ENCODE measurements around the gene RTP1.

The RTP1 gene

GRCh38 chr3:187172929-187173328, 24.4 kb upstream of the RTP1 start:
- TF ChIP-seq EGR1 (IDR thresholded peaks at IDR 0.05) = no peak
- TF ChIP-seq CEBPB (IDR thresholded peaks at IDR 0.05) = no peak
- no peak for TF ChIP-seq YY1 (IDR thresholded peaks at IDR 0.05; ENCODE audit: low read depth)
- TF ChIP-seq, protein P1, sequence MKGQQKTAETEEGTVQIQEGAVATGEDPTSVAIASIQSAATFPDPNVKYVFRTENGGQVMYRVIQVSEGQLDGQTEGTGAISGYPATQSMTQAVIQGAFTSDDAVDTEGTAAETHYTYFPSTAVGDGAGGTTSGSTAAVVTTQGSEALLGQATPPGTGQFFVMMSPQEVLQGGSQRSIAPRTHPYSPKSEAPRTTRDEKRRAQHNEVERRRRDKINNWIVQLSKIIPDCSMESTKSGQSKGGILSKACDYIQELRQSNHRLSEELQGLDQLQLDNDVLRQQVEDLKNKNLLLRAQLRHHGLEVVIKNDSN (IDR thresholded peaks at IDR 0.05) = no peak
- TF ChIP-seq TEAD4 (IDR thresholded peaks at IDR 0.05) = no peak
- TF ChIP-seq TAF1 (IDR thresholded peaks at IDR 0.05; ENCODE audit: low read depth) = no peak
- no peak for TF ChIP-seq RAD21 (IDR thresholded peaks at IDR 0.05; ENCODE audit: low read depth)
- TF ChIP-seq ZBTB7A (IDR thresholded peaks at IDR 0.05; ENCODE audit: low read depth) = no peak
- no peak for TF ChIP-seq EP300 (IDR thresholded peaks at IDR 0.05; ENCODE audit: borderline replicate concordance)
- no peak for TF ChIP-seq NFIC (IDR thresholded peaks at IDR 0.05)
- no peak for TF ChIP-seq CREB1 (IDR thresholded peaks at IDR 0.05; ENCODE audit: low read depth)
- TF ChIP-seq, protein P2, sequence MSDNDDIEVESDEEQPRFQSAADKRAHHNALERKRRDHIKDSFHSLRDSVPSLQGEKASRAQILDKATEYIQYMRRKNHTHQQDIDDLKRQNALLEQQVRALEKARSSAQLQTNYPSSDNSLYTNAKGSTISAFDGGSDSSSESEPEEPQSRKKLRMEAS (IDR thresholded peaks at IDR 0.05) = no peak
- TF ChIP-seq, protein P3, sequence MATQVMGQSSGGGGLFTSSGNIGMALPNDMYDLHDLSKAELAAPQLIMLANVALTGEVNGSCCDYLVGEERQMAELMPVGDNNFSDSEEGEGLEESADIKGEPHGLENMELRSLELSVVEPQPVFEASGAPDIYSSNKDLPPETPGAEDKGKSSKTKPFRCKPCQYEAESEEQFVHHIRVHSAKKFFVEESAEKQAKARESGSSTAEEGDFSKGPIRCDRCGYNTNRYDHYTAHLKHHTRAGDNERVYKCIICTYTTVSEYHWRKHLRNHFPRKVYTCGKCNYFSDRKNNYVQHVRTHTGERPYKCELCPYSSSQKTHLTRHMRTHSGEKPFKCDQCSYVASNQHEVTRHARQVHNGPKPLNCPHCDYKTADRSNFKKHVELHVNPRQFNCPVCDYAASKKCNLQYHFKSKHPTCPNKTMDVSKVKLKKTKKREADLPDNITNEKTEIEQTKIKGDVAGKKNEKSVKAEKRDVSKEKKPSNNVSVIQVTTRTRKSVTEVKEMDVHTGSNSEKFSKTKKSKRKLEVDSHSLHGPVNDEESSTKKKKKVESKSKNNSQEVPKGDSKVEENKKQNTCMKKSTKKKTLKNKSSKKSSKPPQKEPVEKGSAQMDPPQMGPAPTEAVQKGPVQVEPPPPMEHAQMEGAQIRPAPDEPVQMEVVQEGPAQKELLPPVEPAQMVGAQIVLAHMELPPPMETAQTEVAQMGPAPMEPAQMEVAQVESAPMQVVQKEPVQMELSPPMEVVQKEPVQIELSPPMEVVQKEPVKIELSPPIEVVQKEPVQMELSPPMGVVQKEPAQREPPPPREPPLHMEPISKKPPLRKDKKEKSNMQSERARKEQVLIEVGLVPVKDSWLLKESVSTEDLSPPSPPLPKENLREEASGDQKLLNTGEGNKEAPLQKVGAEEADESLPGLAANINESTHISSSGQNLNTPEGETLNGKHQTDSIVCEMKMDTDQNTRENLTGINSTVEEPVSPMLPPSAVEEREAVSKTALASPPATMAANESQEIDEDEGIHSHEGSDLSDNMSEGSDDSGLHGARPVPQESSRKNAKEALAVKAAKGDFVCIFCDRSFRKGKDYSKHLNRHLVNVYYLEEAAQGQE (IDR thresholded peaks at IDR 0.05; ENCODE audit: low read depth) = no peak
- no peak for TF ChIP-seq TCF12 (IDR thresholded peaks at IDR 0.05; ENCODE audit: low read depth)
- TF ChIP-seq FOXM1 (IDR thresholded peaks at IDR 0.05; ENCODE audit: borderline replicate concordance, low read depth) = no peak

DNA sequence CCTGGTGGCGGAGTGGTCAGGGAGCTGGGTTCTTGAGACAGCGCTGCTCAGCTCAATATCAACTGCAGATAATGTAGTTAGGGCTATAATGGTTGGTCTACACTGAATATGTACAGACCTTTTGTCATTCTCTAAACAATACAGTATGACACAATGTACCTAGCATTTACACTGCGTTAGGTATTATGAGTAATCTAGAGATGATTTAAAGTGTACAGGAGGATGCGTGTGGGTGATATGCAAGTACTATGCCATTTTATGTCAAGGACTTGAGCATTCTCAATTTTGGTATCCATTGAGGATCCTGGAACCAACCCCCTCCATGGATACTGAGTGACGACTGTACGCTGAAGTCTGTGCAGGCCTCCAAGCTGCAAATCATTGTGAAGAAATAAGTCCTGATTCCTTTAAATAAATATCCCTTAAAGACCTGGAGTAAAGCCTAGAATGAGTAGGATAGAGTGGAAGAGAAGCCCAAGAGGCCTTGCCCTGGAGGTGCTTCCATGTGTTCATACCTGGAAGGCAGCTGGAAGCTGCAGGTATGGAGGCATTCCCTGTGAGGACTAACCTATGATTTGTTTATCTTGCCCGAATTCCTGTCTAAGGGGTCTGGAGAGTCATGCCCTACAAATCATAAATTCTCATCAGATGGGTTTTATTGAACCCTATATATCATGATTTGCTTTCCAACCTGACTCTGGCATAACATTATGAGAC, 15.7 kb upstream of the RTP1 start:
- TF ChIP-seq EGR1 (IDR thresholded peaks at IDR 0.05) = no peak
- TF ChIP-seq CREB1 (IDR thresholded peaks at IDR 0.05; ENCODE audit: low read depth) = no peak
- no peak for TF ChIP-seq NFIC (IDR thresholded peaks at IDR 0.05)
- TF ChIP-seq, protein P1 (IDR thresholded peaks at IDR 0.05) = no peak
- TF ChIP-seq ZBTB7A (IDR thresholded peaks at IDR 0.05; ENCODE audit: low read depth) = no peak

DNA sequence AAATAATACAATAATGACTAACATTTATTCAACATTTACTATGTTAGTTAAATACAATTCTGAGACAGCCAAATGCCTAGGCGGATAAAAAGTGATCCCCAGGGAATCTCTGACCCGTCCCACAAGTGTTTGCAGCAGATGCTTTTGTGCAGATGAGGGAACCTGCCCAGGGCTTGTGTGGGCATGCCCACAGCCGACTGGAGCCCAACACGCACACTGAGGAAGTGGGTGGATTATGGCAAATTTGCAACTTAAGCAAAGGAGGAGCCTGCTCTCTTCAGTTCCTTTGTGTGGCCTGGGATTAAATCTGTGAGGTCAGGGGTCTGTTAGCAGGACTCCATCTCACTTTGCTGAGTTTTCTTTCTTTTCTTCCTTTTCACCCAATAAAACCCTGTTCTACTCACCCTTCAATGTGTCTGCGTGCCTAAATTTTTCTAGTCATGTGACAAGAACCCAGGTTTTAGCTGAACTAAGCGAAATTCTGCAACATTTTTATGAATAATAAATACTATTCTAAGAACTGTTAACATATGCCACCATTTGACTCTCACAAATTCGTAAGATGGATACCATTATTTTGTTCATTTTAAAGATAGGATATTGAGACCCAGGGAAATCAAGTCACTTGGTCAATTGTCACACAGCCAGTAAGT, 13.9 kb upstream of the RTP1 start:
- TF ChIP-seq YY1 (IDR thresholded peaks at IDR 0.05; ENCODE audit: low read depth) = no peak
- TF ChIP-seq, protein P3 (IDR thresholded peaks at IDR 0.05; ENCODE audit: low read depth) = no peak
- no peak for TF ChIP-seq TAF1 (IDR thresholded peaks at IDR 0.05; ENCODE audit: low read depth)
- TF ChIP-seq CREB1 (IDR thresholded peaks at IDR 0.05; ENCODE audit: low read depth) = no peak
- TF ChIP-seq NFIC (IDR thresholded peaks at IDR 0.05) = no peak
- no peak for TF ChIP-seq TCF12 (IDR thresholded peaks at IDR 0.05; ENCODE audit: low read depth)
- no peak for TF ChIP-seq EGR1 (IDR thresholded peaks at IDR 0.05)
- no peak for TF ChIP-seq RAD21 (IDR thresholded peaks at IDR 0.05; ENCODE audit: low read depth)
- no peak for TF ChIP-seq ZBTB7A (IDR thresholded peaks at IDR 0.05; ENCODE audit: low read depth)
- no peak for TF ChIP-seq CEBPB (IDR thresholded peaks at IDR 0.05)

GRCh38 chr3:187183903-187184302, 13.4 kb upstream of the RTP1 start:
- TF ChIP-seq EGR1 (IDR thresholded peaks at IDR 0.05) = no peak
- TF ChIP-seq TCF12 (IDR thresholded peaks at IDR 0.05; ENCODE audit: low read depth) = no peak
- TF ChIP-seq FOXM1 (IDR thresholded peaks at IDR 0.05; ENCODE audit: borderline replicate concordance, low read depth) = no peak

GRCh38 chr3:187185759-187186158, 11.5 kb upstream of the RTP1 start:
- TF ChIP-seq FOXM1 (IDR thresholded peaks at IDR 0.05; ENCODE audit: borderline replicate concordance, low read depth) = no peak
- no peak for TF ChIP-seq NFIC (IDR thresholded peaks at IDR 0.05)
- TF ChIP-seq RAD21 (IDR thresholded peaks at IDR 0.05; ENCODE audit: low read depth) = no peak
- TF ChIP-seq ZBTB7A (IDR thresholded peaks at IDR 0.05; ENCODE audit: low read depth) = no peak
- no peak for TF ChIP-seq TEAD4 (IDR thresholded peaks at IDR 0.05)

- TF ChIP-seq ZBTB7A (IDR thresholded peaks at IDR 0.05; ENCODE audit: low read depth) (no peak), RAD21 (IDR thresholded peaks at IDR 0.05; ENCODE audit: low read depth) (no peak), FOXM1 (IDR thresholded peaks at IDR 0.05; ENCODE audit: borderline replicate concordance, low read depth) (no peak), CEBPB (IDR thresholded peaks at IDR 0.05) (no peak), EGR1 (IDR thresholded peaks at IDR 0.05) (no peak), TAF1 (IDR thresholded peaks at IDR 0.05; ENCODE audit: low read depth) (no peak), TCF12 (IDR thresholded peaks at IDR 0.05; ENCODE audit: low read depth) (no peak), CREB1 (IDR thresholded peaks at IDR 0.05; ENCODE audit: low read depth) (no peak), EP300 (IDR thresholded peaks at IDR 0.05; ENCODE audit: borderline replicate concordance) (no peak), YY1 (IDR thresholded peaks at IDR 0.05; ENCODE audit: low read depth) (no peak)
- TF ChIP-seq, protein P1 (IDR thresholded peaks at IDR 0.05) = no peak
- TF ChIP-seq, protein P3 (IDR thresholded peaks at IDR 0.05; ENCODE audit: low read depth) = no peak
- TF ChIP-seq, protein P2 (IDR thresholded peaks at IDR 0.05) = no peak
Measured at GRCh38 chr3:187186375-187186774, 10.9 kb upstream of the RTP1 start.
